ENCODE results near the gene NSD2. TPM values are rescaled to one million over a fixed set of nuclear protein-coding genes. Genes with fewer than 3 reads are reported as not detected.

NSD2 gene
- total RNA-seq, 1 experiment from 2014 or later: 69.0 TPM

- BruUV-seq (replicated peaks): no TSS peak
- no peak for TF ChIP-seq EZH2 (IDR thresholded peaks at IDR 0.05; ENCODE audit: low read length, unreplicated experiment)
- no peak for TF ChIP-seq CTCF (conservative IDR thresholded peaks at IDR 0.05; ENCODE audit: low read depth, low read length)
- TF ChIP-seq EZH2phosphoT487 (IDR thresholded peaks at IDR 0.05; ENCODE audit: borderline replicate concordance, low read length): no peak
- Histone ChIP-seq H3K4me2 (ENCODE audit: low read length) (no peak overlapping the region), H3K27ac (ENCODE audit: low read length) (no peak overlapping the region), H3K4me3 (ENCODE audit: low read length) (no peak overlapping the region), H3K27me3 (ENCODE audit: low read length) (no peaks in the 10 kb centered on the region), H3K79me2 (ENCODE audit: low read length) (no peaks in the 10 kb centered on the region), H2AFZ (ENCODE audit: low read length) (no peak overlapping the region), H4K20me1 (ENCODE audit: low read length) (no peaks in the 10 kb centered on the region), H3K4me1 (ENCODE audit: insufficient read depth, low read length) (no peaks in the 10 kb centered on the region), H3K36me3 (ENCODE audit: low read depth, low read length) (peaks cover 9% of the 10 kb centered on the region; the same call in 1 of the 2 replicates), H3K9me3 (ENCODE audit: low read length) (no peaks in the 10 kb centered on the region), H3K9me2 (replicated peaks; ENCODE audit: low read length) (no peaks in the 10 kb centered on the region), H3K9ac (ENCODE audit: low read length) (no peak overlapping the region), H3F3A (ENCODE audit: low read length, unreplicated experiment) (no peaks in the 10 kb centered on the region)
- intact Hi-C loops (cut with micrococcal nuclease): no loop called here
- ChIA-PET CTCF (no interaction called here), POLR2A (ENCODE audit: unreplicated experiment) (no interaction called here)
- DNase-seq (no peak), ATAC-seq (no peak)
Observed at GRCh38 chr4:1975880-1976279, 104.7 kb downstream of the NSD2 start.

- H3K4me2 ChIP-seq (ENCODE audit: low read length): no peak overlapping the region
- no peak overlapping the region for H3K9ac ChIP-seq (ENCODE audit: low read length)
- no peaks in the 10 kb centered on the region for H4K20me1 ChIP-seq (ENCODE audit: low read length)
- no peaks in the 10 kb centered on the region for H3F3A ChIP-seq (ENCODE audit: low read length, unreplicated experiment)
- DNase-seq (no peak), ATAC-seq (no peak)
- H2AFZ ChIP-seq (ENCODE audit: low read length): no peak overlapping the region
- no peak overlapping the region for H3K27ac ChIP-seq (ENCODE audit: low read length)
- POLR2A ChIA-PET (ENCODE audit: unreplicated experiment): no interaction called here
- H3K36me3 ChIP-seq (ENCODE audit: low read depth, low read length): peaks cover 16% of the 10 kb centered on the region
- no peaks in the 10 kb centered on the region for H3K9me2 ChIP-seq (replicated peaks; ENCODE audit: low read length)
- no peaks in the 10 kb centered on the region for H3K79me2 ChIP-seq (ENCODE audit: low read length)
- CTCF ChIA-PET: no interaction called here
- no peaks in the 10 kb centered on the region for H3K4me1 ChIP-seq (ENCODE audit: insufficient read depth, low read length)
- H3K27me3 ChIP-seq (ENCODE audit: low read length): no peaks in the 10 kb centered on the region
- H3K9me3 ChIP-seq (ENCODE audit: low read length): no peaks in the 10 kb centered on the region
- intact Hi-C loops (cut with micrococcal nuclease): no loop called here
- BruUV-seq (replicated peaks): no TSS peak
- TF ChIP-seq EZH2 (IDR thresholded peaks at IDR 0.05; ENCODE audit: low read length, unreplicated experiment) (no peak), EZH2phosphoT487 (IDR thresholded peaks at IDR 0.05; ENCODE audit: borderline replicate concordance, low read length) (no peak), CTCF (conservative IDR thresholded peaks at IDR 0.05; ENCODE audit: low read depth, low read length) (no peak)
- no peak overlapping the region for H3K4me3 ChIP-seq (ENCODE audit: low read length)
Observed at GRCh38 chr4:1976416-1977352, 105.5 kb downstream of the NSD2 start.

GRCh38 chr4:1978226-1978625, 107.0 kb downstream of the NSD2 start:
- H4K20me1 ChIP-seq (ENCODE audit: low read length): no peaks in the 10 kb centered on the region
- H3K27me3 ChIP-seq (ENCODE audit: low read length): no peaks in the 10 kb centered on the region
- ChIA-PET POLR2A (ENCODE audit: unreplicated experiment) (no interaction called here), CTCF (no interaction called here)
- H3K4me1 ChIP-seq (ENCODE audit: insufficient read depth, low read length): no peaks in the 10 kb centered on the region
- no TSS peak for BruUV-seq (replicated peaks)
- intact Hi-C loops (cut with micrococcal nuclease): no loop called here
- no peaks in the 10 kb centered on the region for H3F3A ChIP-seq (ENCODE audit: low read length, unreplicated experiment)
- no peaks in the 10 kb centered on the region for H3K79me2 ChIP-seq (ENCODE audit: low read length)
- no peak overlapping the region for H2AFZ ChIP-seq (ENCODE audit: low read length)
- H3K4me2 ChIP-seq (ENCODE audit: low read length): no peak overlapping the region
- ATAC-seq (no peak), DNase-seq (no peak)
- TF ChIP-seq EZH2phosphoT487 (IDR thresholded peaks at IDR 0.05; ENCODE audit: borderline replicate concordance, low read length): no peak
- H3K9me2 ChIP-seq (replicated peaks; ENCODE audit: low read length): no peaks in the 10 kb centered on the region
- H3K36me3 ChIP-seq (ENCODE audit: low read depth, low read length): peaks cover 19% of the 10 kb centered on the region
- no peaks in the 10 kb centered on the region for H3K9me3 ChIP-seq (ENCODE audit: low read length)
- H3K27ac ChIP-seq (ENCODE audit: low read length): no peak overlapping the region
- H3K9ac ChIP-seq (ENCODE audit: low read length): no peak overlapping the region
- H3K4me3 ChIP-seq (ENCODE audit: low read length): no peak overlapping the region
